ENCODE results near the gene MAPKAP1.

Gene MAPKAP1

DNA sequence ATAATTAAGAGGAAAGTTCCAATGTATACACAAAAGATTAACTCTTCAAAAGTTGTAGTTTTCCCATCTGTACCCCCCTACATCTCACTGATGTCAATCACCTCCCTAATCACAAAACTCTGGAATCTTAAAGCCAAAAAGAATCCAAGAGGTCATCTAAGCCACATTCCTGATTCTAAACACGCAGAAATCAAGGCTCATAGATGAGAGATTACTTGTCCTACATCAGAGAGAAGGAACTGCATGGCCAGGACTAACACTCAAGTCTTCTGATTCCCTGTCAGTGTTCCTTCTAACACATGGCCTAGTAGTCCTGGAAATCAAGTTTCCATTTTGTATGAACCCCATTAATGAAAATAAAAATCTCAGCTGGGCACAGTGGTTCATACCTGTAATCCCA lies 58.7 kb downstream of the MAPKAP1 start:
- DNase-seq (ENCODE audit: low read depth): no peak
- TF ChIP-seq, protein P1, sequence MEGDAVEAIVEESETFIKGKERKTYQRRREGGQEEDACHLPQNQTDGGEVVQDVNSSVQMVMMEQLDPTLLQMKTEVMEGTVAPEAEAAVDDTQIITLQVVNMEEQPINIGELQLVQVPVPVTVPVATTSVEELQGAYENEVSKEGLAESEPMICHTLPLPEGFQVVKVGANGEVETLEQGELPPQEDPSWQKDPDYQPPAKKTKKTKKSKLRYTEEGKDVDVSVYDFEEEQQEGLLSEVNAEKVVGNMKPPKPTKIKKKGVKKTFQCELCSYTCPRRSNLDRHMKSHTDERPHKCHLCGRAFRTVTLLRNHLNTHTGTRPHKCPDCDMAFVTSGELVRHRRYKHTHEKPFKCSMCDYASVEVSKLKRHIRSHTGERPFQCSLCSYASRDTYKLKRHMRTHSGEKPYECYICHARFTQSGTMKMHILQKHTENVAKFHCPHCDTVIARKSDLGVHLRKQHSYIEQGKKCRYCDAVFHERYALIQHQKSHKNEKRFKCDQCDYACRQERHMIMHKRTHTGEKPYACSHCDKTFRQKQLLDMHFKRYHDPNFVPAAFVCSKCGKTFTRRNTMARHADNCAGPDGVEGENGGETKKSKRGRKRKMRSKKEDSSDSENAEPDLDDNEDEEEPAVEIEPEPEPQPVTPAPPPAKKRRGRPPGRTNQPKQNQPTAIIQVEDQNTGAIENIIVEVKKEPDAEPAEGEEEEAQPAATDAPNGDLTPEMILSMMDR (IDR thresholded peaks at IDR 0.05; ENCODE audit: insufficient read depth, low read depth, low read length, missing control alignments): no peak
- no peak overlapping the region for H3K4me3 ChIP-seq (ENCODE audit: low read depth, low read length)

DNA sequence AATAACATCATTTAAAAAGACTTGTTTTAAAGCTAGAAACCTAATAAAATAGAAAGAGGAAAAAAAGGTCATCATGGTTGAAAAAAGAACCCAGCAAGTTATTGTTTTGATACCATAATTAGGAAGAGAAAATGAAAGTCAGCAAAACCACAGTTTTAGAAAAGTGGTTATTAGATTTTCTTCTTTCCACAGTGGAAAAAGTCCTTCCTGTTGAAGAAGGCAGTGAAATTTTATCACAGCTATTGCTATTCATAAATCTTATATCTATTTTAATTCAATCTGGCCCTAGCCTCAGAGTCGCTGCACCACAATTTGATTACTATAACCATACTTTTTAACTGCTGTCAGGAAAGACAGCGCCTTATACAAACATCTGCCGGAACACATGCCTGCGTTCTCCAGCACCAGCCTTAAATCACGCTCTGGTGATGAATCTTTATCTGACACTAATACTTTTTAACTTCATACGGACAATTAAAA lies 60.3 kb downstream of the MAPKAP1 start:
- TF ChIP-seq, protein P1 (IDR thresholded peaks at IDR 0.05; ENCODE audit: insufficient read depth, low read depth, low read length, missing control alignments): no peak
- H3K4me3 ChIP-seq (ENCODE audit: low read depth, low read length): peak overlapping the region; percentile 50
- DNase-seq (ENCODE audit: low read depth): peak; percentile 47

DNA sequence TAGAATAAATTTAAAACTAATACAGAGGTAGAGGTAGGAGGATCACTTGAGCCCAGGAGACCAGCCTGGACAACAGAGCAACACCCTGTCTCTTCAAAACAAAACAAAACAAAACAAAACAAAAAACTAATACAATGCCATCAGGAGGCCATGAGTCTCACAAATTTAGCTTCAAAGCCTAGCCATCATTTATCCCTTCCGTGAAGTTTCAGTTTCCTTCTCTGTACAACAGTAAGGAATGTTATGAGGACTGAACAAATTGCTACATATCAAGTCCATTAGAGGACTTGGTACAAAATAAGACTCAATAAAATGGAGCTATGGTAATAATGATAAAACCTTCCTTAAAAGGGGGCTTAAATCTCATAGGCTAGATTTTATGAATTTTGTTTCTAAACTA lies 60.8 kb downstream of the MAPKAP1 start:
- TF ChIP-seq, protein P1 (IDR thresholded peaks at IDR 0.05; ENCODE audit: insufficient read depth, low read depth, low read length, missing control alignments): no peak
- peak; percentile 46 for DNase-seq (ENCODE audit: low read depth)
- peak overlapping the region; percentile 50 for H3K4me3 ChIP-seq (ENCODE audit: low read depth, low read length)

DNA sequence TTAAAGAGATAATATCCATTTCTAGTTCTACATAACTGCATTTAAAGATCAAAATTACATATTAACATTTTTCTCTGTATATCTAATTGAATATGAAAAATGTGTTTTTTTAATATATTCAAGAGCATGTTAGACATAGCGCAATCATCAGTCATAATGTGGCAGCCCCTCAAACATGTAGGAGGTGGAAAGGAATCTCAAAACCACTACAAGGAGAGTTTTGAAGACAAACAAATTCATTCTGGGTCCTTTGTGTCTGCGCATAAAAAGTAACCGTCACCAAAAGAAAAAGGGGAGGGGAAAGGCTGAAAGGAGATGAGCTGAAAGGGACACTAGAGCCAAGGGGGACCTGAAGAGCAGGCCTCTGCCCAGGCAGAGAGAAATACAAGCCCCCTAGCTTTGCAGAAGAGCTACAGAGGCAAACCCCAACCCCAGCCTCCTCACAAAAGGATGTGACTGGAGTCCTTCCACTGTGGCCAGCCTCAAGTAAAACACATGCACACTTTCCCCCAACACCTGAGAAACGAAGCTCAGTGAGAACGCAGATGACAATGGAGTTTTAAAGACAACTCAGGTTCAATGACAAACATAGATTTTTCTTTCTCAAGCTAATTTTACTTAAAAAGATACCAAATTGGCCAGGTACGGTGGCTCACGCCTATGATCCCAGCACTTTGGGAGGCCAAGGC lies 62.0 kb downstream of the MAPKAP1 start:
- DNase-seq (ENCODE audit: low read depth): no peak
- TF ChIP-seq, protein P1 (IDR thresholded peaks at IDR 0.05; ENCODE audit: insufficient read depth, low read depth, low read length, missing control alignments): no peak
- H3K4me3 ChIP-seq (ENCODE audit: low read depth, low read length): no peak overlapping the region

DNA sequence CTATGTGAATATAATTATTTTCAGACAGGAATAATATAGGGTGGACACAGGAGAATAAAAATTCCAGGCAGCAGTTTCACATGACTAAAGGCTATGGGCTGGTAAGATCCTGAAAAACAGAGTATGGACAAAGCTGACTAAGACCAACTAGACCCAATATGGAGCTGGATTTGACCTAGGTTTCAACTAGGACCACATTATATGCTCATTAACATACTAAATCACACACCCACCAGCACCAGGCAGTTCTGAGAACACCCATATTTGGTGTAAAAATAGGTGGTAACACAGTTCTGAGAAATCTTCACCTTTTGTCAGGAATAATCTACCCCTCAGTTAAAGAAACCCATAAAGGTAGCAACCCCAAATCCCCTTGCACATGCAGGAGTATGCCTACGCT lies 64.7 kb downstream of the MAPKAP1 start:
- H3K4me3 ChIP-seq (ENCODE audit: low read depth, low read length): no peak overlapping the region
- TF ChIP-seq, protein P1 (IDR thresholded peaks at IDR 0.05; ENCODE audit: insufficient read depth, low read depth, low read length, missing control alignments): no peak
- no peak for DNase-seq (ENCODE audit: low read depth)

DNA sequence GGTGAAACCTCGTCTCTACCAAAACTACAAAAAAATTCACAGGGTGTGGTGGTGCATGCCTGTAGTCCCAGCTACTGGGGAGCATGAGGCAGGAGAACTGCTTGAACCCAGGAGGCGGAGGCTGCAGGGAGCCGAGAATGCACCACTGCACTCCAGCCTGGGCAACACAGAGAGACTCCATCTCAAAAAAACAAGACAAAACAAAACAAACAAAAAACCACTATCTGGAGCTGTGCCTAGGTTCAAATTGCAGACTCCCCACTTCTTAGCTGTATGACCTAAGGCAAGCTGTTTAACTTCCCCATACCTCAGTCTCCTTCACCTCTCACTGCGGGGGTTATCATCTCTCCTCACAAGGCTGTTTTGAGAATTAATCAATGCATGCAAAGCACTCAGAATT lies 68.0 kb downstream of the MAPKAP1 start:
- H3K4me3 ChIP-seq (ENCODE audit: low read depth, low read length): no peak overlapping the region
- no peak for DNase-seq (ENCODE audit: low read depth)

More for the DNA sequence above, 68.0 kb downstream of the MAPKAP1 start:
- TF ChIP-seq, protein P1 (IDR thresholded peaks at IDR 0.05; ENCODE audit: insufficient read depth, low read depth, low read length, missing control alignments): no peak
